HPDE6-E6E7 (cell line): Measurements from ENCODE around the gene IRF2BPL.

Experiments
- DNase-seq: peaks from one replicate; pipeline ENCODE4 v3.0.0; 2011; ENCODE audit warnings: missing footprints; ENCODE audit errors: extremely low spot score

The IRF2BPL gene

GRCh38 chr14:76985540-76986230, 42.8 kb downstream of the IRF2BPL start:
- DNase-seq: no peak

- DNase-seq: no peak
These were observed 43.6 kb downstream of the IRF2BPL start for GRCh38 chr14:76984787-76985375.

DNA sequence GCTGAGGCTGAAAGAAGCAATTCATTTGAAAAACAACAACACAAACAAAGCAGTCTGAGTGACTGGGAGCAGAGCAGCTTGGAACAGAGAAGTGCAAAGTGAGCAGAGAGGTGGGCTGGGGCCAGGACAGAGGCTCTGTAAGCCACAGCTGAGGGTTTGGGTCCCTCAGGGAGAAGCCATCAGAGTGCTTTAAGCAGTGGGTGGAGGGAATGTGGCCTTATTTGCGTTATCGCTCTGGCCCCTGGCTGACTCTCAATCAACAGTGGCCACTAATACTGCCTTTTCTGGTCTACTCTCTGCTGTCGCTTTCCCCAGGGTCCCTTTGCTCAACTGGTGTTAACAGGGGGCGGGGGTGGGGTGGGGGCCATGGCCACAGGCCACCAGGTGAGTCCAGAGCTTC, 44.2 kb downstream of the IRF2BPL start:
- no peak for DNase-seq

DNA sequence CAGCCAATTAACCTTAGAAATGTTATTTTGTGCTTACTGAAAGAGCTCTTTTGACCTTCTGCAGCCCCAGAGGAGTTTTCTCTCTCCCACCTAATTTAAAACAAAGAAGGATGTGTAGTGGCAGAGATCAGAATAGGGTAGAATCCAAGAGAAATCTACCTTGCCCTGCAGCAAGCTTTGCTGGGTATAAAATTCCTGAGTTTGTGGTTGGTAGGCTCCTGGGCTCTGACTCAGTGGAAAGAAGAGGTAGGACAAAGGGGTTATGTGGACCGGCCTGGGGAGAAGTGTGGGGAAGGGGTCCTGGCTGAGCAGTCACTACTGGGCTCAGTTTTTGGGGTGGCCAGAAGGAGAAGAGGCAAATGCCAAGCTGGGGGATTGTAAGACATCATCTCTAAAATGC, 46.8 kb downstream of the IRF2BPL start:
- DNase-seq: no peak

DNA sequence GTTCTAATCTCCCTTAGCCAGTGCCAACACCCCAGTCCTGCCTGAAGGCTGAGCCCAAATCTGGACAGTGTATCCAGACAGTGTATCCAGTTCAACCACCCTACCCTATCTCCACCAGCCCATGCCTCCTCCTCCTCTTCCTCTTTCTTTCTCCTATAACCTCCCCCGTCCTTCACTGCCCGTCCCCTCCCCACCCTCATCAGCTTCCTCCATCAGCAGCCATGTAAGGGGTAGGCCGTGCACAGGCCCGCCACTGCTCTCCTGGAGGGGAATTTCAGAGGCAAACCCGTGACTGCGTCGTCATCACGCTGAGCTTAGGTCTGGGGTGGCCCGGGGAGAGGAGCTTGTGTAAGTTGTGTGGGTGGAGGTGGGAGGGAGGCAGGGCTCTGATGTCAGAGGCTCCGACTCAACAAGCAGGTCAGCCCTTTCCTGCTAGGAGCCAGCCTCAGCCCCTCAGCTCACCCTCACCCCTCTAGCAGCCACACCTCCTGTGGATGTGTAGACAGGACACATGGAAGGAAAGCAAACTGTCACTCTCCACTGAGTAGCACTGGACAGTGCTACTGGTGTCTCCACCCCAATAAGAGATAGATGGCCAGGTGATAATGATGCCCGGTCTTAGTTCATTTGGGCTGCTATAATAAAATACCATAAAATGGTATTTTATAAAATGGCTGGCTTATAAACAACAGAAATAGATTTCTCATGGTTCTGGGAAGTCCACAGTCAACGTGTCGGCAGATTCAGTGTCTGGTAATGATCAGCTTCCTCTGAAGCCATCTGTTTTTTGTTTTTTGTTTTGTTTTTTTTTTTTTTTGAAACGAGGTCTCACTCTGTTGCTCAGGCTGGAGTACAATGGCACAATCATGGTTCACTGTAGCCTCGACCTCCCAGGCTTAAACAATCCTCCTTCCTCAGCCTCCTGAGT, 50.5 kb downstream of the IRF2BPL start:
- no peak for DNase-seq

GRCh38 chr14:76976240-76977005, 52.1 kb downstream of the IRF2BPL start:
- no peak for DNase-seq

- DNase-seq: no peak
These were observed 52.7 kb downstream of the IRF2BPL start for GRCh38 chr14:76975812-76976211.

DNA sequence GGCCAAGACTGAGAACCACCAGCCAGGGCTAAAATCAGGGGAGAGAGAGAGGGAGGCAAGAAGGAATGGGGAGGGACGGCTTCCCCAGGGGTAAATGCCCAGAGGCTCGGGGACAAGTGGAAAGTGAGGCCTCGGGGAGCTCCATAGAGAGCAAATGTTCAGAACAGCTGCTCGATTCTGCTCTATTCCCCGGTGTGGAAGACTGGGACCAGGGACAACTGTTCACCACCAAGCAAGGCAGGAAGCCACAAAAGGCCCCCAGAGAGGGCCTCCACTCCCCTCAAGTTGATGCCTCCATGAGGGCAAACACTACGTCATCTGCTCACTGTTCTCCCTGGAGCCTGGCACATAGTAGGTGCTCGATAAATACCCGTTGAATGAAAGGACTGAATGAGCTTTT, 53.5 kb downstream of the IRF2BPL start:
- no peak for DNase-seq
